Astrocyte (in vitro differentiated cells and primary cell): ENCODE data around the gene APBB1IP. TPM values are rescaled to one million over a fixed set of nuclear protein-coding genes. Genes with fewer than 3 reads are reported as not detected.
"Not testable (repeated sequence)": the region's sequence is repeated elsewhere in the genome, so short reads cannot be mapped to it uniquely, and the experiment has no call there.

Experiments
- DNase-seq: peaks from one replicate; pipeline ENCODE4 v3.0.0-alpha.2; 2010; ENCODE audit warnings: low read depth
- FAIRE-seq: peaks from 2 replicates; lab custom pipeline; 2011; peaks lifted over from hg19 to GRCh38; lab: Jason Lieb, UNC
- H2AFZ ChIP-seq: 2 replicates; pipeline ENCODE4 v1.6.0; 2012; ENCODE audit warnings: low read depth, low read length, inconsistent platforms
- H3K27ac ChIP-seq: 2 replicates; pipeline ENCODE4 v1.5.1; 2011; ENCODE audit warnings: low read depth, low read length, inconsistent platforms
- H3K27me3 ChIP-seq: 2 replicates; pipeline ENCODE4 v1.6.0; 2011; ENCODE audit warnings: low read length, inconsistent platforms; ENCODE audit not compliant: insufficient read depth
- H3K36me3 ChIP-seq: 2 replicates; pipeline ENCODE4 v1.5.1; 2011; ENCODE audit warnings: low read length, inconsistent platforms; ENCODE audit not compliant: insufficient read depth
- H3K4me1 ChIP-seq: 2 replicates; pipeline ENCODE4 v1.5.1; 2011; ENCODE audit warnings: low read length, inconsistent platforms; ENCODE audit not compliant: insufficient read depth
- H3K4me2 ChIP-seq: 2 replicates; pipeline ENCODE4 v1.6.0; 2012; ENCODE audit warnings: low read length, inconsistent platforms
- H3K4me3 ChIP-seq: 2 replicates; pipeline ENCODE4 v1.5.1; 2011; ENCODE audit warnings: low read depth, mild to moderate bottlenecking, low read length, inconsistent platforms; ENCODE audit not compliant: insufficient read depth
- H3K79me2 ChIP-seq: 2 replicates; pipeline ENCODE4 v1.6.0; 2012; ENCODE audit warnings: mild to moderate bottlenecking, low read length, inconsistent platforms; ENCODE audit not compliant: insufficient read depth
- H3K9ac ChIP-seq: 2 replicates; pipeline ENCODE4 v1.6.0; 2012; ENCODE audit warnings: mild to moderate bottlenecking, low read length, inconsistent platforms
- H3K9me3 ChIP-seq: 2 replicates; pipeline ENCODE4 v1.5.1; 2012; ENCODE audit warnings: low read depth, mild to moderate bottlenecking, low read length, inconsistent platforms; ENCODE audit not compliant: insufficient read depth
- H4K20me1 ChIP-seq: 2 replicates; pipeline ENCODE4 v1.6.0; 2012; ENCODE audit warnings: low read length, inconsistent platforms; ENCODE audit not compliant: insufficient read depth
- H3K27ac Mint-ChIP-seq: one replicate; pipeline ENCODE4 v1.8.0; 2021; ENCODE audit warnings: mild to moderate bottlenecking, mixed read lengths; ENCODE audit not compliant: unreplicated experiment
- H3K27me3 Mint-ChIP-seq: one replicate; pipeline ENCODE4 v1.8.0; 2021; ENCODE audit warnings: low read depth, mixed read lengths; ENCODE audit not compliant: unreplicated experiment
- H3K36me3 Mint-ChIP-seq: one replicate; pipeline ENCODE4 v1.8.0; 2021; ENCODE audit warnings: low read depth, mixed read lengths; ENCODE audit not compliant: unreplicated experiment
- H3K4me1 Mint-ChIP-seq: one replicate; pipeline ENCODE4 v1.8.0; 2021; ENCODE audit warnings: low read depth, mixed read lengths; ENCODE audit not compliant: unreplicated experiment
- H3K4me3 Mint-ChIP-seq: one replicate; pipeline ENCODE4 v1.8.0; 2021; ENCODE audit warnings: mild to moderate bottlenecking, moderate library complexity, mixed read lengths; ENCODE audit not compliant: unreplicated experiment
- H3K9me3 Mint-ChIP-seq: one replicate; pipeline ENCODE4 v1.8.0; 2021; ENCODE audit warnings: mild to moderate bottlenecking, mixed read lengths; ENCODE audit not compliant: unreplicated experiment
- CTCF ChIP-seq: IDR thresholded peaks from 2 replicates; pipeline ENCODE4 v1.5.1; 2011; ENCODE audit warnings: low read depth, mild to moderate bottlenecking, inconsistent platforms, low read length, moderate library complexity; ENCODE audit not compliant: insufficient read depth
- EZH2 ChIP-seq: IDR thresholded peaks from 2 replicates; pipeline ENCODE4 v1.6.1; 2012; ENCODE audit warnings: mild to moderate bottlenecking, low read length, inconsistent platforms; ENCODE audit not compliant: insufficient read depth
- total RNA-seq: library from RNA; stranded (reverse); gene quantifications from 2 replicates; pipeline ENCODE4 v1.2.1, GENCODE V29; 2021

Gene APBB1IP
- total RNA-seq, 1 donor from 2014 or later, result 0.23 TPM

GRCh38 chr10:26606389-26606877 is 168.3 kb downstream of the APBB1IP start:
- H3K9me3 Mint-ChIP-seq, H3K4me3 ChIP-seq, H3K36me3 Mint-ChIP-seq, H3K79me2 ChIP-seq, H4K20me1 ChIP-seq, H3K27ac ChIP-seq, H3K27ac Mint-ChIP-seq, DNase-seq, H3K4me2 ChIP-seq, H3K36me3 ChIP-seq, H3K4me3 Mint-ChIP-seq, H3K9ac ChIP-seq, H2AFZ ChIP-seq, H3K9me3 ChIP-seq, H3K27me3 ChIP-seq, H3K4me1 ChIP-seq, H3K4me1 Mint-ChIP-seq, H3K27me3 Mint-ChIP-seq: not testable (repeated sequence)
- peak; percentile 99 for FAIRE-seq
- TF ChIP-seq CTCF, result peak; percentile 64

- Histone ChIP-seq H3K9ac (no peak overlapping the region), H3K4me2 (no peak overlapping the region), H3K79me2 (no peaks in the 10 kb centered on the region), H3K27me3 (no peaks in the 10 kb centered on the region), H3K27ac (no peak overlapping the region), H3K4me1 (no peaks in the 10 kb centered on the region), H3K9me3 (no peaks in the 10 kb centered on the region), H4K20me1 (no peaks in the 10 kb centered on the region), H2AFZ (no peak overlapping the region), H3K4me3 (no peak overlapping the region), H3K36me3 (no peaks in the 10 kb centered on the region)
- Mint-ChIP-seq H3K36me3 (no peaks in the 10 kb centered on the region), H3K9me3 (no peaks in the 10 kb centered on the region), H3K4me1 (no peaks in the 10 kb centered on the region), H3K27me3 (no peaks in the 10 kb centered on the region), H3K4me3 (no peak overlapping the region), H3K27ac (no peak overlapping the region)
- FAIRE-seq, result no peak
- no peak for DNase-seq
- no peak for TF ChIP-seq EZH2
- no peak for TF ChIP-seq CTCF
Observed at GRCh38 chr10:26612151-26612915, 174.2 kb downstream of the APBB1IP start.

Other genes with a start within 250 kb of the APBB1IP start
- not detected in 2 replicates for gene GAD2, start 221.6 kb upstream of the APBB1IP start, total RNA-seq